IMR-90 (cell line): ENCODE data around the gene GNAI1. TPM values are rescaled to one million over a fixed set of nuclear protein-coding genes. Genes with fewer than 3 reads are reported as not detected.

Experiments
- ATAC-seq: fragments of 200-7000 bp; cut with Tn5 transposase; 2 replicates; pipeline ENCODE4 v1.9.1; 2020; ENCODE audit warnings: low read depth, mild to moderate bottlenecking, moderate library complexity
- BruUV-seq: library from RNA; stranded (reverse); fragments of 400-500 nt; replicated peaks from 2 replicates; lab custom pipeline; 2021; lab: Mats Ljungman, UMichigan
- CTCF ChIA-PET: fragments of 300-600 bp; formaldehyde crosslinking; extraction: SDS; loops from one replicate; lab custom pipeline; 2021; ENCODE audit warnings: antibody characterized with exemption; lab: Yijun Ruan, JAX
- POLR2A ChIA-PET: fragments of 300-600 bp; sonication (Branson Sonifier 250); formaldehyde crosslinking; loops from one replicate; lab custom pipeline; 2022; ENCODE audit warnings: antibody characterized with exemption; ENCODE audit not compliant: unreplicated experiment; lab: Charles Lee
- DNase-seq: peaks from one replicate; pipeline ENCODE4 v3.0.0; 2013
- H2AFZ ChIP-seq: replicated peaks from 2 replicates; pipeline ENCODE3; 2013; ENCODE audit warnings: low read length, mild to moderate bottlenecking; ENCODE audit not compliant: poor library complexity
- H2AK5ac ChIP-seq: 2 replicates; pipeline ENCODE4 v1.6.1; 2013; ENCODE audit warnings: low read depth, low read length, inconsistent platforms
- H2AK9ac ChIP-seq: replicated peaks from 2 replicates; pipeline ENCODE3; 2013; ENCODE audit warnings: mild to moderate bottlenecking, low read depth, low read length, moderate library complexity; ENCODE audit not compliant: poor library complexity
- H2BK120ac ChIP-seq: 2 replicates; pipeline ENCODE4 v1.6.1; 2013; ENCODE audit warnings: low read depth, low read length, inconsistent platforms
- H2BK15ac ChIP-seq: 3 replicates; pipeline ENCODE4 v1.6.1; 2013; ENCODE audit warnings: low read depth, low read length, inconsistent platforms
- H2BK20ac ChIP-seq: 2 replicates; pipeline ENCODE4 v1.6.1; 2013; ENCODE audit warnings: low read depth, mild to moderate bottlenecking, inconsistent platforms, low read length, moderate library complexity
- H2BK5ac ChIP-seq: 2 replicates; pipeline ENCODE4 v1.6.1; 2013; ENCODE audit warnings: mild to moderate bottlenecking, low read depth, low read length, inconsistent platforms; ENCODE audit not compliant: poor library complexity, severe bottlenecking
- H3K14ac ChIP-seq: replicated peaks from 2 replicates; pipeline ENCODE4 v1.6.1; 2013; ENCODE audit warnings: low read depth, low read length, inconsistent platforms
- H3K18ac ChIP-seq: 2 replicates; pipeline ENCODE4 v1.6.1; 2013; ENCODE audit warnings: low read depth, low read length, control low read depth
- H3K23ac ChIP-seq: 2 replicates; pipeline ENCODE4 v1.6.1; 2013; ENCODE audit warnings: low read depth, low read length, inconsistent platforms
- H3K27ac ChIP-seq: 2 replicates; pipeline ENCODE4 v1.5.1; 2013; ENCODE audit warnings: mild to moderate bottlenecking, control low read depth, low read length; ENCODE audit not compliant: insufficient read depth
- H3K27me3 ChIP-seq: 2 replicates; pipeline ENCODE4 v1.6.1; 2013; ENCODE audit warnings: low read length; ENCODE audit not compliant: control insufficient read depth, insufficient read depth
- H3K36me3 ChIP-seq: 2 replicates; pipeline ENCODE4 v1.6.1; 2013; ENCODE audit warnings: low read length, mixed read lengths; ENCODE audit not compliant: control insufficient read depth, insufficient read depth
- H3K4ac ChIP-seq: 2 replicates; pipeline ENCODE4 v1.6.1; 2013; ENCODE audit warnings: low read depth, low read length, inconsistent platforms
- H3K4me1 ChIP-seq: 2 replicates; pipeline ENCODE4 v1.6.1; 2013; ENCODE audit warnings: low read length, mixed read lengths; ENCODE audit not compliant: control insufficient read depth, insufficient read depth
- H3K4me2 ChIP-seq: 2 replicates; pipeline ENCODE4 v1.6.1; 2013; ENCODE audit warnings: low read depth, mild to moderate bottlenecking, control low read depth, low read length, moderate library complexity
- H3K4me3 ChIP-seq: 2 replicates; pipeline ENCODE4 v1.5.1; 2013; ENCODE audit warnings: low read depth, mild to moderate bottlenecking, control low read depth, low read length, moderate library complexity; ENCODE audit not compliant: insufficient read depth
- H3K56ac ChIP-seq: 2 replicates; pipeline ENCODE4 v1.6.1; 2013; ENCODE audit warnings: low read length, inconsistent platforms; ENCODE audit not compliant: insufficient read depth; ENCODE audit errors: extremely low read depth
- H3K79me1 ChIP-seq, 2 experiments: 2 replicates each; pipeline ENCODE4 v1.6.1; 2013; ENCODE audit warnings: low read length in 2 of 2, inconsistent platforms in 1 of 2, low read depth in 1 of 2
- H3K9ac ChIP-seq: 2 replicates; pipeline ENCODE4 v1.6.1; 2013; ENCODE audit warnings: low read depth, low read length, control low read depth
- H3K9me1 ChIP-seq: 2 replicates; pipeline ENCODE4 v1.6.1; 2013; ENCODE audit warnings: low read length, inconsistent platforms; ENCODE audit not compliant: insufficient read depth
- H3K9me3 ChIP-seq: 2 replicates; pipeline ENCODE4 v1.6.1; 2013; ENCODE audit warnings: low read length; ENCODE audit not compliant: control insufficient read depth, insufficient read depth
- H4K20me1 ChIP-seq: 2 replicates; pipeline ENCODE4 v1.6.1; 2013; ENCODE audit warnings: low read length, inconsistent platforms; ENCODE audit not compliant: insufficient read depth
- H4K5ac ChIP-seq: 2 replicates; pipeline ENCODE4 v1.6.1; 2013; ENCODE audit warnings: mild to moderate bottlenecking, low read depth, low read length, control low read depth
- H4K8ac ChIP-seq, 2 experiments: 2 replicates each; pipeline ENCODE4 v1.6.1; 2013; ENCODE audit warnings: low read depth in 2 of 2, low read length in 2 of 2, control low read depth in 1 of 2, inconsistent platforms in 1 of 2
- H4K91ac ChIP-seq: 2 replicates; pipeline ENCODE4 v1.6.1; 2013; ENCODE audit warnings: low read depth, low read length, inconsistent platforms; ENCODE audit not compliant: insufficient read depth
- BHLHE40 ChIP-seq: fragments of 150-350 bp; IDR thresholded peaks from 2 replicates; pipeline ENCODE4 v1.6.1; 2016; ENCODE audit warnings: mild to moderate bottlenecking, low read depth, low read length
- CTCF ChIP-seq: conservative IDR thresholded peaks from 2 replicates; pipeline ENCODE4 v1.5.1; 2012; ENCODE audit warnings: mild to moderate bottlenecking, low read depth, low read length, improper control_type of control experiment
- FOS ChIP-seq: fragments of 150-350 bp; IDR thresholded peaks from 2 replicates; pipeline ENCODE4 v1.6.1; 2016; ENCODE audit warnings: low read depth, low read length
- MXI1 ChIP-seq: IDR thresholded peaks from 2 replicates; pipeline ENCODE4 v1.6.1; 2012; ENCODE audit warnings: low read depth, mild to moderate bottlenecking, low read length, moderate library complexity, borderline replicate concordance
- RFX5 ChIP-seq: IDR thresholded peaks from 2 replicates; pipeline ENCODE4 v1.8.0; 2012; ENCODE audit warnings: low read depth, mild to moderate bottlenecking, low read length, moderate library complexity
- WGBS, 2 experiments: methylation state at CpG; one replicate each; pipeline versions ENCODE4 v1.1.5 to v1.1.7; 2013; ENCODE audit warnings: missing lambda C conversion rate in 2 of 2; ENCODE audit not compliant: insufficient read length in 1 of 2; ENCODE audit errors: extremely low coverage in 2 of 2; 5-methylcytosine and 5-hydroxymethylcytosine counted together
- dilution Hi-C: fragments of 300-500 bp; cut with HindIII; formaldehyde crosslinking; loops from one replicate; pipeline ENCODE4 v1.14.3; 2018; ENCODE audit warnings: low sequenced_read_pairs; ENCODE audit not compliant: unreplicated experiment
- in situ Hi-C: fragments of 300-500 bp; cut with MboI; formaldehyde crosslinking; loops from 3 replicates; pipeline ENCODE4 v1.14.3; 2019; ENCODE audit warnings: low sequenced_read_pairs, inconsistent platforms, mixed read lengths
- intact Hi-C: fragments of 100-400 bp; cut with micrococcal nuclease; formaldehyde crosslinking; loops from 2 replicates; pipeline ENCODE4 v1.10.0; 2022
- polyA plus RNA-seq, 3 experiments: library from polyadenylated mRNA; depleted of rRNA; stranded (reverse); fragments of >200 nt; gene quantifications; 2 replicates each; pipeline ENCODE4 v1.2.3, GENCODE V29; 2012; ENCODE audit warnings: low replicate concordance in 1 of 3
- total RNA-seq: library from RNA; depleted of rRNA; stranded (reverse); fragments of >200 nt; gene quantifications from 2 replicates; pipeline ENCODE4 v1.2.3, GENCODE V29; 2012

The GNAI1 gene
- total and polyA plus RNA-seq, 2 of the 4 experiments (the other 2 are of a cell fraction), result 21.1 to 26.5 TPM

DNA sequence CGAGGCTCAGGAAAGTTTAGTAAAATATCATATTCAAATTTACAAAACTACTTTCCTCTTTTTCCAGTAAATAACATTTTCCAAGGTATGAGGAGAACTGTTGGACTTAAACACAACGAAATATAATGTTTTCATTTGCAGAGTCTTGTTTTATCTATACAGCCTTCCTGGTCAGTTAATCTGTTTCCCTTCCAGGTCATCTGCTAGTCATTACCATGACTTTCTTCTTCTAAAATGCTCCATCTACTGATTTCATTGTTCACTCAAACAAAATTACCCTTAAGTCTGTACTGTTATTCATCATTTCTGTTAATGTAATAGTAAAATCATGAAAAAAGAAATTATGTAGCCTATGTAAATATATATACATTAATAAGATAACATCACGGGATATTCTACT lies 69.8 kb downstream of the GNAI1 start:
- H2BK15ac ChIP-seq, result no peak overlapping the region
- ChIA-PET POLR2A (no interaction called here), CTCF (no interaction called here)
- H4K91ac ChIP-seq, result no peak overlapping the region
- no peak overlapping the region for H3K4me2 ChIP-seq
- H4K5ac ChIP-seq, result no peak overlapping the region
- intact Hi-C loops, result no loop called here
- dilution Hi-C loops, result loop anchor here (10.0 kb wide), 1 partner anchor 100 kb away; no protein-coding TSS in a partner anchor
- no peak overlapping the region for H3K56ac ChIP-seq
- no peaks in the 10 kb centered on the region for H3K27me3 ChIP-seq
- BruUV-seq, result no TSS peak
- H3K27ac ChIP-seq, result no peak overlapping the region
- no peaks in the 10 kb centered on the region for H3K9me3 ChIP-seq
- no peak for ATAC-seq
- peaks cover 20% of the 10 kb centered on the region for H3K36me3 ChIP-seq
- H2AFZ ChIP-seq, result no peak overlapping the region
- H3K9me1 ChIP-seq, result no peaks in the 10 kb centered on the region
- 0 out of 2 replicates have a peak, but pooled peaks cover 2% of the 10 kb centered on the region for H3K4me1 ChIP-seq
- H3K79me1 ChIP-seq, result peaks cover 0 to 23% of the 10 kb centered on the region in 2 experiments; a peak in 3 of 4 replicates
- no peak overlapping the region for H2BK5ac ChIP-seq
- no peak overlapping the region for H3K23ac ChIP-seq
- H3K14ac ChIP-seq, result no peak overlapping the region
- H2BK120ac ChIP-seq, result no peak overlapping the region
- DNase-seq, result no peak
- no CpG with 5 or more reads among the region's 3 CpGs for WGBS, 2 experiments
- H4K20me1 ChIP-seq, result no peaks in the 10 kb centered on the region; the same call in 1 of the 2 replicates
- no peak overlapping the region for H4K8ac ChIP-seq
- no peak overlapping the region for H3K4ac ChIP-seq
- no peak overlapping the region for H2AK5ac ChIP-seq
- no peak overlapping the region for H3K9ac ChIP-seq
- no peak for TF ChIP-seq CTCF
- TF ChIP-seq RFX5, result no peak
- TF ChIP-seq MXI1, result no peak
- TF ChIP-seq FOS, result no peak
- TF ChIP-seq BHLHE40, result no peak
- no peak overlapping the region for H2AK9ac ChIP-seq
- in situ Hi-C loops, result no loop called here
- no peak overlapping the region for H3K4me3 ChIP-seq
- no peak overlapping the region for H3K18ac ChIP-seq
- H2BK20ac ChIP-seq, result no peak overlapping the region
